Measurements from ENCODE around the gene APPL2. TPM values are rescaled to one million over a fixed set of nuclear protein-coding genes. Genes with fewer than 3 reads are reported as not detected.

Gene APPL2
- polyA plus RNA-seq (47.0 and 58.4 TPM in 2 replicates), polyA minus RNA-seq (49.3 and 53.1 TPM in 2 replicates)

GRCh38 chr12:105235732-105236476 lies at the start of gene APPL2:
APPL2 (minus strand) TSS chr12:105236174; CDS start chr12:105236012, 162 bp downstream.
- Histone ChIP-seq H3K4me3 (ENCODE audit: low read length) (peak within 1 kb of the TSS; percentile 81), H3K4me2 (ENCODE audit: low read length) (peak within 1 kb of the TSS; percentile 86), H4K20me1 (ENCODE audit: insufficient read depth) (no peaks in the 10 kb centered on the region), H3K27me3 (ENCODE audit: insufficient read depth, low read depth, low read length) (no peaks in the 10 kb centered on the region), H3K9me2 (ENCODE audit: insufficient read depth, low read length) (no peaks in the 10 kb centered on the region), H3K79me2 (replicated peaks; ENCODE audit: insufficient read depth, low read length) (peaks cover 42% of the 10 kb centered on the region), H3K9ac (ENCODE audit: low read length) (peak within 1 kb of the TSS; percentile 76), H2AFZ (ENCODE audit: low read depth, low read length) (peak within 1 kb of the TSS; percentile 99), H3K9me3 (ENCODE audit: low read length) (no peaks in the 10 kb centered on the region), H3K27ac (ENCODE audit: low read length) (peak within 1 kb of the TSS; percentile 71), H3F3A (ENCODE audit: insufficient read depth, low read length, poor library complexity, severe bottlenecking) (no peaks in the 10 kb centered on the region), H3K36me3 (ENCODE audit: insufficient read depth, low read length) (peaks cover 8% of the 10 kb centered on the region)
- TF ChIP-seq SMC3 (conservative IDR thresholded peaks at IDR 0.05; ENCODE audit: poor library complexity) (peak; percentile 61), TAF1 (IDR thresholded peaks at IDR 0.05; ENCODE audit: low read depth) (peak; percentile 24), POLR2AphosphoS5 (IDR thresholded peaks at IDR 0.05) (peak; percentile 91), CTCF (IDR thresholded peaks at IDR 0.05; ENCODE audit: poor library complexity, severe bottlenecking) (peak; percentile 71), MXI1 (conservative IDR thresholded peaks at IDR 0.05; ENCODE audit: poor library complexity, severe bottlenecking) (peak; percentile 80), EZH2 (IDR thresholded peaks at IDR 0.05; ENCODE audit: borderline replicate concordance, insufficient read depth, low read length, poor library complexity, severe bottlenecking) (no peak), REST (IDR thresholded peaks at IDR 0.05; ENCODE audit: borderline replicate concordance) (peak; percentile 69), EP300 (conservative IDR thresholded peaks at IDR 0.05; ENCODE audit: poor library complexity, severe bottlenecking) (peak; percentile 28), RAD21 (conservative IDR thresholded peaks at IDR 0.05) (peak; percentile 40)

GRCh38 chr12:105285378-105285777 lies 49.4 kb upstream of the APPL2 start:
- H3K9me3 ChIP-seq (ENCODE audit: low read length), result no peaks in the 10 kb centered on the region
- no peaks in the 10 kb centered on the region for H4K20me1 ChIP-seq (ENCODE audit: insufficient read depth)
- no peaks in the 10 kb centered on the region for H3K79me2 ChIP-seq (replicated peaks; ENCODE audit: insufficient read depth, low read length)
- no peak overlapping the region for H3K4me3 ChIP-seq (ENCODE audit: low read length)
- no peaks in the 10 kb centered on the region for H3F3A ChIP-seq (ENCODE audit: insufficient read depth, low read length, poor library complexity, severe bottlenecking)
- H3K27ac ChIP-seq (ENCODE audit: low read length), result no peak overlapping the region
- TF ChIP-seq TAF1 (IDR thresholded peaks at IDR 0.05; ENCODE audit: low read depth) (no peak), MXI1 (conservative IDR thresholded peaks at IDR 0.05; ENCODE audit: poor library complexity, severe bottlenecking) (no peak), REST (IDR thresholded peaks at IDR 0.05; ENCODE audit: borderline replicate concordance) (no peak)
- no peaks in the 10 kb centered on the region for H3K36me3 ChIP-seq (ENCODE audit: insufficient read depth, low read length)
- H3K27me3 ChIP-seq (ENCODE audit: insufficient read depth, low read depth, low read length), result no peaks in the 10 kb centered on the region
- no peak overlapping the region for H3K4me2 ChIP-seq (ENCODE audit: low read length)
- H3K9ac ChIP-seq (ENCODE audit: low read length), result no peak overlapping the region
- no peak overlapping the region for H2AFZ ChIP-seq (ENCODE audit: low read depth, low read length)
- no peaks in the 10 kb centered on the region for H3K9me2 ChIP-seq (ENCODE audit: insufficient read depth, low read length)
